GM12878 (cell line): ENCODE data around the gene ATF6.

Experiments used
- CHD1 ChIP-seq: IDR thresholded peaks from 2 replicates; pipeline ENCODE4 v1.6.1; 2012; ENCODE audit warnings: low read depth, low read length, improper control_type of control experiment
- CTCF ChIP-seq, 3 experiments: IDR thresholded peaks in 2 of 3; conservative IDR thresholded peaks in 1 of 3; 2 replicates each; pipeline ENCODE4 v1.5.1; 2011; ENCODE audit warnings: low read depth in 3 of 3, low read length in 3 of 3, mild to moderate bottlenecking in 3 of 3, control low read depth in 2 of 3, moderate library complexity in 2 of 3, inconsistent platforms in 1 of 3, mixed read lengths in 1 of 3; ENCODE audit not compliant: control insufficient read depth in 2 of 3, insufficient read depth in 1 of 3; ENCODE audit errors: extremely low read depth in 1 of 3
- EZH2 ChIP-seq: IDR thresholded peaks from 2 replicates; pipeline ENCODE4 v1.6.1; 2012; ENCODE audit warnings: low read depth, mild to moderate bottlenecking, control low read depth, inconsistent platforms, low read length, borderline replicate concordance; ENCODE audit not compliant: control insufficient read depth
- FOXK2 ChIP-seq: fragments of 450-650 bp; IDR thresholded peaks from 2 replicates; pipeline ENCODE4 v1.6.1; 2017; ENCODE audit warnings: mild to moderate bottlenecking, moderate library complexity
- MTA2 ChIP-seq: fragments of 450-650 bp; IDR thresholded peaks from 2 replicates; pipeline ENCODE4 v1.6.1; 2016; ENCODE audit warnings: low read depth, mild to moderate bottlenecking, moderate library complexity

GRCh38 chr1:161956097-161956496 lies 190.0 kb downstream of the ATF6 start:
- TF ChIP-seq CTCF (IDR thresholded peaks at IDR 0.05 in 2 of 3, conservative IDR thresholded peaks at IDR 0.05 in 1 of 3; ENCODE audit: control insufficient read depth in 2 of 3, extremely low read depth in 1 of 3, insufficient read depth in 1 of 3, low read depth in 3 of 3, low read length in 3 of 3), result no peak
- TF ChIP-seq CHD1, result no peak
- TF ChIP-seq MTA2, result no peak
- no peak for TF ChIP-seq FOXK2
- TF ChIP-seq EZH2, result no peak
